Adrenal gland (tissue), 5 donors: ENCODE data around the gene GSTT2B.

Source experiments
- CTCF ChIP-seq, 6 experiments: fragments of 450-650 bp in 4 of 6; fragments of 200-600 bp in 2 of 6; sonication (generic) in 1 of 6; IDR thresholded peaks; 1 replicate in 5 of 6; 2 replicates in 1 of 6; pipeline versions ENCODE4 v1.5.1 to v1.8.0; 2016 to 2021; ENCODE audit warnings: antibody characterized with exemption in 6 of 6, mild to moderate bottlenecking in 2 of 6, moderate library complexity in 1 of 6
- POLR2A ChIP-seq, 2 donors: fragments of 450-650 bp; IDR thresholded peaks; one replicate each; pipeline ENCODE4 v1.6.1; 2017; ENCODE audit warnings: antibody characterized with exemption in 2 of 2, mild to moderate bottlenecking in 2 of 2, moderate library complexity in 1 of 2
- donor health status: DM: no; HTN: no; CAD: no.

DNA sequence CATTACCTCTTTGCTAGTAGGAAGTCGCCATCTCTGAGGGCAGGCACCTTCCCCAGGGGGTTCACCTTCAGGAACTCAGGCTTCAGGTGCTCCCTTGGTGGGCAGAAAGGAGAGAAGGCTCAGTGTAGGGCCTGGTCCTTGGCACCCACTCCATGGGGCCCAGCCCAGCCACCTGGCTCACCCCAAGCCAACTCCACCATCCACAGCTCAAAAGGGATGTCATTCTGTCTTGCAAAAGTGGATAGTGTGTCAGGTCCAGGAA is 47.0 kb upstream of the GSTT2B start:
- TF ChIP-seq POLR2A (IDR thresholded peaks at IDR 0.05), result no peak
- TF ChIP-seq CTCF (IDR thresholded peaks at IDR 0.05), result no peak
